IPS-NIHi7 (cell line): Measurements from ENCODE around the gene RLN3.
A peak's percentile ranks its signal among the peaks of the same experiment; 100 is the strongest.

ENCODE experiments used
- DNase-seq: peaks from one replicate; pipeline ENCODE4 v3.0.0; 2012; ENCODE audit warnings: mixed read lengths; ENCODE audit errors: extremely low spot score

Gene RLN3, protein sequence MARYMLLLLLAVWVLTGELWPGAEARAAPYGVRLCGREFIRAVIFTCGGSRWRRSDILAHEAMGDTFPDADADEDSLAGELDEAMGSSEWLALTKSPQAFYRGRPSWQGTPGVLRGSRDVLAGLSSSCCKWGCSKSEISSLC

DNA sequence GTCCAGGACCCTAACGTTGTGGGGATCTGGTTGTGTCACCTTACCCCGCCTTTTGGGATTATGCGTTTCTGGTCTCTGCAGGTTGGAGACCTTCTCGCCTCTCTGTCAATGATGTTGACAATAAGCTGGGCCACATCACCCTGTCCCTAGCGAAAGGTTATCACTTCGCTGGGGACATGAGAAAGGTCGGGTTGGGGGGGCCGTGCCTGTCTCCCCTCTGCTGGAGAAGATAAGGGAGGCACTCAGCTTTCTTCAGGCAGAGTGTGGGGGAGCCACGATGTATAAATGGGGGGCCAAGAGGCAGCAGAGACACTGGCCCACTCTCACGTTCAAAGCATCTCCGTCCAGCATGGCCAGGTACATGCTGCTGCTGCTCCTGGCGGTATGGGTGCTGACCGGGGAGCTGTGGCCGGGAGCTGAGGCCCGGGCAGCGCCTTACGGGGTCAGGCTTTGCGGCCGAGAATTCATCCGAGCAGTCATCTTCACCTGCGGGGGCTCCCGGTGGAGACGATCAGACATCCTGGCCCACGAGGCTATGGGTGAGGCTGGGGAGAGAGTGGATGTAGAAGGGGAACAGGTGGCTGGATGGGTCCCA lies at the start of gene RLN3:
Gene RLN3 (plus strand): TSS at position 293 of the 595 bp plus-strand sequence. CDS start 57 bp downstream, at position 350.
- no peak for DNase-seq

DNA sequence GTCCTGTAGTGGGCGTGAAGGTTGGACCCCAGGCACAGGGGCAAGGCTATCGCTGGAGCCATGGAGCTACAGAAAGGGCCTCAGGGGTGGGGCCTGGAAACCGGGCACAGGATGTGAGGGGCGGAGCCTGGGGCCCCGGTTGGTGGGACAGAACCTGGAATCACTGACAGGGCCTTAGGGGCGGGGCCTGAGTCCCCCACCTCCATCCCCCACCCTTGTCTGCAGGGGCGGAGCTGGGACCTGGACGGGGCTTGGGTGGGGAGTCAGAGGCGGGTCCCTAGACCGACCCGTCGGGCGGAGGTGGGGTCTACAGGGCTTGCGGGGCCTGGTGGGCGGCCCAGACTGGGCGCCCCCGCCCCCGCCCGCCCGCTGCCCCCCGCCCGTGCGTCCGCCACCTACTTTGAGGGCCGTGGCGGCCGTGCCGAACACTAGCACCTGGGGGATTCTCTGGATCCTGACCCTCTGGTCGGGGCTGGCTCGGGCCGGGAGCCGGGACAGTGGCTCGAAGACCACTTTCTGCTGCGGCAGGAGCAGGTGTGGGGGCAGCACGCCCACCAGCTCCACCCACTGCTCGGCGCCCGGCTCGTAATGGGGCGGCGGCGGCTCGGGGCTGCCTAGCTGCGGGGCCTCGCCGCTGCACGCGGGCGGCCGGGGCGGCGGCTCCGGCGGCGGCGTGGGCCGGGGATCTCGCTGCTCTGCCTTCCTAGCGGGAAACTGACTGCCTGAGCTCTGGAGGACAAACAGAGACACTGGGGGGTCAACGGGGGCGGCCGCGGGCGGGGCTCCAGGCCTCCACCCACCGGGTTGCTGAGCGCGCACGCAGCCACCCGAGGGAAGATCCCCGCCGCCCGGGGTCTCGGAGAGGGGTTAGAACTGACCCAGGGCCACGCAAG lies 49.4 kb upstream of the RLN3 start:
- peak; percentile 98 for DNase-seq

DNA sequence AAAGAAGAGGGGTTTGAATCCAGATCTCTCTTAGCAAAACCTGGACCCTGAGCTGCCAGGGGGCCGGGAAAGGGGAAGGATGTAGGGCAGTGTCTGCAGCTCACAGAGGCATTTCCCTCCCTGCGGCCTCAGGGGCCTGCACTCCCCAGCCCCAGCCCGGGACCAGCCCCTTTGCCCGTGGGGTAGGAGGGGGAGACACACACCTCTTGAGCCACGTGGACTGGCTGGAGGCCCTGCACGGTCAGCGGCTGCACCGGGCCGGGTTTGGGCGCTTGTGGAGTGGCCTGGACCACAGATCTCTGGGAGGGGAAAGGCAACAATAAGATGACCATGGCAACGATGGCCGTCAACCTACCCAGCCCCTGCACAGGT lies 48.7 kb upstream of the RLN3 start:
- DNase-seq, result no peak

DNA sequence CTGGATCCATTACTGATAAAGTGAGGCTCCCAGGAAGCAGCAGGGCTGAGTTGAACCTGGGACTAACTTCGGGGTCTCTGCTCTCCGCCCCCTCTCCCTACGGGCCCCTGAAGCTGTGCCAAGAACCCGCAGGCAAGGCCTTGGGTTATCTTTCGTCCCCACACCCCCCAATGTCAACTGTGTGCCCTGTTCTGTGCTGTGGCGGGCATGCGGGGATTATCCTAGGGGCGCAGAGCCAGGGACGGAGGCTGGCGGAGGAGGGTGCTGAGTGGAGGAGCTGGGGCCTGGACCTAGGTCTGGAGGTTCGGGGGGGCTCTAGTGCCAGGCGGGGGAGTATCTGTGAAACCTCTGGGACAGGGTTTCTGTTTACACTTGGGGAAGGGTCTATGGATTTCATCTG lies 48.3 kb upstream of the RLN3 start:
- DNase-seq, result no peak

DNA sequence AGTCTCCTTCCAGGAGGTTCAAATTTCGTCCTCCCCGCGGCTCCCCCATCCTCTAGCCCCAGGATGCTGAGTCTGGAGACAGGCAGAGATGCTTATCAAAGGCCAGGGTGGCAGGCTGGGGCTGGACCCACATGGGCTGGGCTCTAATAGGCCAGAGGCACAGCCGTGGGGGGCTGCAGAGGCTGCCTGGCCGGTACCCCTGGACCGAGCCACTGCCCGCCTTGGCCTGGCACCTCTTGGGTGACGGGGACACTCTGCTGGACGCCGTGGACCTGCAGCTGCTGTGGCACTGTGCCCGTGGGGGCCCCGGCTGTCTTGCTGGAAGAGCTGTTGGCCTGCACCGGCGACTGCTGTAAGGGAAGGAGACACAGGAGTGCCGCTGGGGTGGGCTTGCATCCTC lies 47.6 kb upstream of the RLN3 start:
- DNase-seq, result no peak

DNA sequence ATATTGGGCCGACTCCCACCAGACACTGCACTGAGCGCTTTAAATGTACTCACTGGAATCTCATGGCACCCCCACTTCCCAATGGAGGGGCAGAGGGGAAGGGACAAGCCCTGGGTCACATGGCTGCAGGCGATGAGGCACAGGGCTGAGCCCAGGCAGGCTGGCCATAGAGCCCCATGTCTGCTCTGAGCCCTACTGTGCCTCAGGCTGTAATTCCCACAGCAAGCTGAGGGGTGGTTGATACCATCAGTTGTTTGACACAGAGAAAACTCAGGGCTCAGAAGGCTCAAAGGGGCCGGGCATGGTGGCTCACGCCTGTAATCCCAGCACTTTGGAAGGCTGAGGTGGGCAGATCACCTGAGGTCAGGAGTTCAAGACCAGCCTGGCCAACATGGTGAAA lies 46.9 kb upstream of the RLN3 start:
- DNase-seq, result no peak

DNA sequence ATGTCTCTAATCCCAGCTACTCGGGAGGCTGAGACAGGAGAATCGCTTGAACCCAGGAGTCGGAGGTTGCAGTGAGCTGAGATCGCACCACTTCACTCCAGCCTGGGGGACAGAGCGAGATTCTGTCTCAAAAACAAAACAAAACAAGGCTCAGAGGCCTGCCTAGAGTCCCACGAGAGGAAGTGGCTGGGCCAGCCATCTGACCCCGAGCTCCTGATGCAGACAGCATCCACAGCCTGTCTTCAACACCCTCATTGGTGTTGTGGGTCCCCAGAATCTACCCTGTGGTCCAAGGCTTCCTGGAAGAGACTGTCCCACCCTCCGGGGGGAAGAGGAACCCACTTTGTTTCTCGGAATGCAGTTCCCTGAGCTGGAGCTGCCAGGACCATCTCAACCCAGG lies 46.5 kb upstream of the RLN3 start:
- DNase-seq, result no peak

DNA sequence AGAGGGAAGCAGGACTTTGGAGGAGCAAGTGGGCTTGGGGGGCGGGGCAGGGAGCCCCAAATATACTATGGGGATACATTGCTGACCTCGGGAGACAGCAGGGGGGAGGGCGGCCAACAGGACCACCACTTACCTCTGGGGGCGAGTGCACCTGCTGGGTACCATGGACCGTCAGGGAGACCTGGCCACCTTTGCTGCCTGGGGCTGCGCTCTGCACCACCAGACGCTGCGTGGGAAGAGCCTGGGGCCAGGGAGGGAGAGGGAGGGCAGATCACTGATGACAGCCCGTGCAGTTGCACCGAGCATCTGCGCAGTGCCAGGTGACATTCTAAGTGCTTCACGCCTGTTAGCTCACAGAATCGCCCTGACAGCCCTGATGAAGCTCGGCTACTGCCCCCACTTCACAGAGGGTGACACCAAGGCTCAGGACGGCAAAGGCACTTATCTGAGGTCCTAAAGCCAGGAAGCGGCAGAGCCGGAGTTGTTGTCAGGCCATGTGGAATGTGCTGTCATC lies 45.9 kb upstream of the RLN3 start:
- no peak for DNase-seq

DNA sequence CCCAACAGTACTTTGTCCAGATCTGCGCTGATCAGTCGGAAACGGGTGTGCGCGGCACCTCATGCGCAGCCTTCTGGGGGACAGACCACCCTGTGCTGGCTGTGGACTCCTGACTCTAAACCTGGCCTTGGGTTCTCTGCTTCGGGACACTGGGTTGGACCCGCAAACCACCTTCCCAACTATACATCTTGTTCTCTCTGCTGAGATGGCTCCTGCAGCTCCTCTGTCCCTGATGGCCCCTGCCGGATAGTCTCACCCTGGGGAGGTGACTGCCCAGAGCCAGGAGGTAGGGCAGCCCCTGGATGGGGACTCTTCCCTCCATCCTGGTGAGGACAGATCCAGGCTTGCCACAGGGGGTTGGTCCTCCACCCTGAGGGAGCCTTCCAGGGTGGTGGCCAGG lies 45.2 kb upstream of the RLN3 start:
- DNase-seq, result no peak

DNA sequence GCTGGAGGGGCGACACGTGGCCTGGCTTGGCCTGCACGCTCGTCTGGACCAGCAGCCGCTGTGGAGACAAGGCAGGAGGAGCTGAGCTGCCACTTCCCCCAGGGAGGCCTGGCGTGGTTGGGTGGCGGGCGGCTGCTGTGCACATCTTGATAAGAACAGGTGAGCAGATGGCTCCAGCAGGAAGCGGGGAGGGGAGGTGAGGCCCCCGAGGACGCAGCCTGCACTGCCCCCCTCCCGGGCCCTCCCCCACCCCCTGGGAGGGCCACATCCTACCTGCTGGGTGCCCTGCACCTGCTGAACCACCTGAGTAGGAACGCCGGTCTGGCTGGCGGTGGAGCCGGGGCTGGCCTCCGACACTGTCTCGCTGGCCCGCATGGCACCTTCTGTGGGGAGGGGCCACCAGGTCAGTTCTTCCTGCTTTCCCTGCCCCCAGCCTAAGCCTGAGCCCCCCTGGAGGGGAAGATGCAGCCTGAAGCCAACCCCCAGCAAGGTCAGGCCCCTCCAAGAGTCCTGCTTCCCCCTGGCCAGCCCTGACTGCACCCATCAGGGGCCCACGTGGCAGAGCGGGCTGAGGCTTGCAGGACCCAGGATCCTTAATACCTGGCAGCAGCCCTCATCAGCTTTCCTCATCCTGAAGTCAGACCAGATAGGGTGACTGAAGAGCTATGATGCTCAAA lies 44.6 kb upstream of the RLN3 start:
- no peak for DNase-seq

DNA sequence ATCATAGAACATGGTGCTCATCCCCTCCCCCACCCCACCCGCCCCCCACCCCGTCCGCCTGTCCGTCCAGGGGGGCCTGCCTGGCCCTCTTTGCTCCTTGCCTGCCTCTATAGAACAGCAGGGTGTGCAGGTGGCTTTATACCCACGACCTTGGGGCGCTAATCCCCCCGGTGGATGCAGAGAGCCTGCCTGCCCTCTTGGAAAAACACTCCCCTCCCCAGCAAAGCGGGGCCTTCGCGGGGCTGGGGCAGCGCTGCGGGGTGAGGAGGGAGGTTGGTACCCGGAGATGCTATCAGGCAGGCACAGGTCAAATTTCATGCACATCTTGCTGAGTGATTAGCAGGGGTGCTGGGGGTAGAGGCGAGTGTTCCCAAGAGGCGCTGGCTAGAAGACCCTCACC lies 43.8 kb upstream of the RLN3 start:
- DNase-seq, result no peak

DNA sequence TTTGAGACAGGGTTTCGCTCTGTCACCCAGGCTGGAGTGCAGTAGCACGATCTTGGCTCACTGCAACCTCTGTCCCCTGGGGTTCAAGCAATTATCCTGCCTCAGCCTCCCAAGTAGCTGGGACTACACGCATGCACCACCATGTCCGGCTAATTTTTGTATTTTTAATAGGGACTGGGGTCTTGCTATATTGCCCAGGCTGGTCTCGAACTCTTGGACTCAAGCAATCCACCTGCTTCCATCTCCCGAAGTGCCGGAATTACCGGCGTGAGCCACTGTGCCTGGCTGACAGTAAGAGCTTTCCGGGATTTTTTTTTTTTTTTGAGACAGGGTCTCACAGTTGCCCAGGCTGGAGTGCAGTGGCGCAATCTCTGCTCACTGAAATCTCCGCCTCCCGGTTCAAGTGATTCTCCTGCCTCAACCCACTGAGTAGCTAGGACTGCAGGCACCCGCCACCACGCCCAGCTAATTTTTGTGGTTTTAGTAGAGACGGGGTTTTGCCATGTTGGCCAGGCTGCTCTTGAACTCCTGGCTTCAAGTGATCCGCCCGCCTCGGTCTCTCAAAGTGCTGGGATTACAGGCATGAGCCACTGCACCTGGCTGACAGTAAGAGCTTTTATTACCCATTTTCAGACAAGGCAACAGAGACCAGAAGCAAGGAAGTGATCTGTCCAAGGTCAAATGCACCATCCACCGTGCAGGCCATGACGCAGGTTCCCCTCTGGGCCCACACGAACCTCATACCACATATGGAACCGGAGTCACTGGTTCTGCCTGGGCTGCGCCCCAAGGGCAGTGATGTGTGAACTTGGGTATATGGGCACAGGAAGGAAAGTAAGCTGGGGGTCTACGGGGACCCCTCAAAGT lies 42.8 kb upstream of the RLN3 start:
- no peak for DNase-seq

DNA sequence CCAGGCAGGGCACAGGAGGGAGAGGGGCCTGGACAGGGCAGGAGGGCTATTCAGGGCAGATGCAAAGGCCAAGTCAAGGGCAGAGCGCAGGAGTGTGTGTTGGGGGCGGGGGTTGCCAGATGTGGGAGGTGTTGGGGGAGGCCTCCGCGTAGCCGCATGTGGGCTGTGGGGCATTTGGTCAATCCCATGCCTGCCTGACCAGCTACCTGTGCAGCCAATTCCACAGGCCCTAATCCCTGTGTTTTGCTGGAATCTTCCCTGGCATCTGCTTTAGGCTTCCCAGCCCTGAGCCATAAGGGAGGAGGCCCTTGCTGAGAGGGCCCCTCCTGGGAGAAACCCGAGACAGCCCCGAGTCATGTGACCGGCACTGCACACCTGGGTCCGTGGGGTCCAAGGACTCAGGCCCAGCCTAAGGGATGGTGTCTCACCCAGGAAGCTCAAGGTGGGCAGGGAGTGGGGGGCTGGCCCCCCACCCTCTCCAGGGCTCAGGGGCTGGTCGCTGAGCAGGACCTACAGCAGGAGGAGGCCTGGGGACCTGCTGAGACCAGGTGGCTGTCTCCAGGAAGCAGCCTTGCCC lies 42.1 kb upstream of the RLN3 start:
- DNase-seq, result peak; percentile 52

DNA sequence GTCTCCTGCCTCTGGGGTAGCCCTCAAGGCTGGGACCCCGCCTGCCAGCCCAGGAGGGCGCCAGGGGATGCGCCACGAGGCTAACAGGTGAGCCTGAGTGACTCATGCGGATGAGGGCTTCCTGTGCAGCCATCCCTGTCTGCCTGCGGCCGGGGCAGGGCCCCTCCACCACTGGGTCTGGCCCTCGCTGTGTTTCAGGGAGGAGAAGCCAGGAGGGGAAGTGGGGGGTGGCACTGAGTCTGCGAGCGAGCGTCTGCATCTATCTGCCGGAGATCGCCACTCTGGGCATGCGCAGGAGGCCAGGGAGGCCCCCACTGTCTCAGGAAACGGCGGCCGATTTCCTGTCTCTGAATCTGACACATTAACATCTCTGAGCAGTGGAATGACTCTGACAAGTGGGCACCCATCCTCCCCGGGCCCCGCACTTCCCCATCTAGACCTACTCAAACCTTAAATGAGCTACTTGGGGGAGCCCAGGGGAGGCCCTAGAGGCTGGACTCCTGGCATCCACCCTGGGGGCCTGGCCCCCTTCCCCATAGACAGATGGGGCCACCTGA lies 41.5 kb upstream of the RLN3 start:
- peak; percentile 88 for DNase-seq

DNA sequence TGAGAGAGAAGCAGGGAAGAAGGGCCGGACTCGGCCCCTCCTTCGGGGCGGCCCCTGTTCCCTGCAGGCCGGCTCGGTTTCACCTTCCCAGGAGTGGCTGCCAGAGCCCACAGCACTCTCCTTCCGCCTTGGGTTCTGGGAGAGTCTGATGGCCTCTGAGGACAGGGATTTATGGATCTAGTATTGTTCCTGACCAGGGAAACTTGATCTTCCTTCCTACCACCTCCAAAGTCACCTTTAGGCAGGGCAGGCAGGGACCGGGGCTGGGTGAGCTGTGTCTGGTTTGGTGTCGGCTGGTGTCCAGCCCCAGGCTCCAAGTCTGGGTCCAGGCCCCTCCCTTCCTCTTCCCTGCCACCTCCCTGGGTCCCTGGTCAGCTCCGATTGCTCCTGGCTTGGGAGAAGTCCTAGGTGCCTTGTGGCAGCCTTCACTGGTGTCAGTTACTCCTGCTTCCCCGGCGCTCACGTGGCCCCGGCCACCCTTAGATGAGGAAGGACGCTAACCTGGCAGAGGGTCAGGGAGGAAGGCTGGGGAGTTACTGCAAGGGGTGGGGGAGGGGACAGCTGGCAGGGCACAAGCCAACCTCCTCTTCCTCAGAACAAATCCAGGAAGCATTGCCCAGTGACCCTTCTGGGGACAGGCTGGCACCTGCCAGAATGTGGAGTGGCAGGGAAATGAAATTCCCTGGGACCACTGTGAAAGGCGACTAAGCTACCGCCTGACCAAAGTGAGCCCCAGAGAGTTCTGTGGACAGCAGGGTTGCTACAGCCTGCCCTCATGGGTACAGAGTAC lies 40.7 kb upstream of the RLN3 start:
- no peak for DNase-seq

DNA sequence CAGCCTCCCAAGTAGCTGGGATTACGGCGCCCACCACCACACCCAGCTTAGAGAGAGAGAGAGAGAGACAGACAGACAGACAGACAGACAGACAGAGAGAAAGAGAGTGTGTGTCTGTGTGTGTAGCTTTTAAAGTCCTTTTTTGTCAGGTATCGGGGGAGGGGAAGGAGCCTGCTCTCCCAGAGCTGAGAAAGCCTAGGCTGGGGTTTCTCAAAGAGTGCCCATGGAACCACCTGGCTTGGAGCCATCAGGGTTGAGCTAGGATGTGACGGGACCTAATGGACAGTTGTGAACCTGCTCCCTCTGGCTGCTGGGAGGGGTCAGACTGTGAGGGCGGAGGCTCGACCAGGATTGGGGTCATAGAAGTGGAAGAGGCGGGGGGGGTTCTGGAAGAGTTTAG lies 38.5 kb upstream of the RLN3 start:
- no peak for DNase-seq

DNA sequence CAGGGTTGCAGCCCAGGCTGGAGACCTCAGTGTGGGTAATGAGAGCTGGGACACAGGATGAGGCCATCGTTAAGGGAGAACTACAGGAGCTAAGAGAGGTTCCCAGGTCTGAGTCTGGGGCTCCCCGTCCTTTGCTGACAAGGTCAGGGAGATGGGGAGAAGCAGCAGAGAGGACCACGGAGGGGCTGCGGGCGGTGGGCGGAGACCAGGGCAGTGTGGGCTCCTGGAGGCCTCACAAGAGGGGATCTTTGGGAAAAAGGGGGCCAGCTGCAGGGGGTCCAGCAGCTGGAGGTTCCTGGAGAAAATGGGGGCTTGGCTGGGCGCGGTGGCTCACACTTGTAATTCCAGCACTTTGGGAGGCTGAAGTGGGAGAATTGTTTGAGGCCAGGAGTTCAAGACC lies 37.9 kb upstream of the RLN3 start:
- DNase-seq, result no peak

DNA sequence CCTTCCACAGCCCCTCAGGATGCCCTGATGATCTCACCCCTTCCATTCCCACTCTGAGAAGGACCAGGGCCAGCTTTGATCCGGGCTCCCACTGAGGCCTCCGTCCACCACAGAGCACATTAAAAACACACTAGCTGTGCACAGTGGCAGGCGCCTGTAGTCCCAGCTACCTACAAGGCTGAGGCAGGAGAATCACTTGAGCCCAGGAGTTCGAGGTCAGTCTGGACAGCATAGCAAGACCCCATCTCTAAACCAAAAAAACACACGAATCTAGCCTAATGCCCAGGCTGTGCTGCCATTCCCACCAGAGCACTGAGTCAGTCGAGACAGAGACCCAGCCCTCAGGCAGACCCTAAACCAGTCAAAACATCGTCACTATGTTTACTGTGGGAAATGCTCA lies 35.9 kb upstream of the RLN3 start:
- no peak for DNase-seq

DNA sequence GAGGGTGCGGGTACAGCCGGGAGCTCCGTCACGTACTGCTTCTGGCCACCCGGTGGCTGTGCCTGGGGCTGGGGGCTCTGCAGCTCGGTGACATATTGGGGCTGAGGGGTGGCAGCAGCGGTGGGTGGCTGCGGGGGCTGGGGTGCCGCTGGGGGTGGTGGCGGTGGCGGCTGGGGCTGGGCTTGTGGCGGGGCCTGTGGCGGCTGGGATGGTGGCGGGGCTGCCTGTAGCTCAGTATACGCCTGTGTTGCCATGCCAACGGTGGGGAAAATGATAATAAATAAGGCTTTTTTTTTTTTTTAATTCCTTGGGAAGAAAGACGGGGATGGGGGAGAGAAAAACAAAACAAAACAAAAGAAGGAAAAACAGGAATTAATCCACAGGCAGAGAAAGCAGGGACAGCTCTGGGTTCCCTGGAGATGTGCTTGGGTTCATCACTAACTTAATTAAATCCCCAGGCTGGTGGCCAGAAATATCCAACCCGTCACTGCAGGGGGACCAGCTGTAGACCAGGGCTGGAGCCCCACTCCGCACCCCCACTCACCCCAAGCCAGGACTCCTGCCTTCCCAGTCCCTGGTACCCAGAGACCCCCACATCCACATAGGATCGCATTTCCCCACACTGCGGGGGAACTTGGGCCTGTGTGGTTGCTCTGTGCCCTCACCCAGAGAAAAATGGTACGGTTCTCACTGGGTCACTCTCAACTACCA lies 34.2 kb upstream of the RLN3 start:
- no peak for DNase-seq
